ENCODE results near the gene TM4SF1.
"Not testable (repeated sequence)": the region's sequence is repeated elsewhere in the genome, so short reads cannot be mapped to it uniquely, and the experiment has no call there.

TM4SF1 gene

DNA sequence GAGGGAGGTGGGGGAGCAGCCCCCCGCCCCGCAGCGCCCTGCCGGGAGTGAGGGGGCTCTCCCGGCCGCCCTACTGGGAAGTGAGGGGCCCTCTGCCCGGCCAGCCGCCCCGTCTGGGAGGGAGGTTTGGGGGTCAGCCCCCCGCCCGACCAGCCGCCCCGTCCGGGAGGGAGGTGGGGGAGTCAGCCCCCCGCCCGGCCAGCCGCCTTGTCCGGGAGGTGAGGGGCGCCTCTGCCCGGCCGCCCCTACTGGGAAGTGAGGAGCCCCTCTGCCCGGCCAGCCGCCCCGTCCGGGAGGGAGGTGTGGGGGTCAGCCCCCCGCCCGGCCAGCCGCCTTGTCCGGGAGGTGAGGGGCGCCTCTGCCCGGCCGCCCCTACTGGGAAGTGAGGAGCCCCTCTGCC is 2.8 kb upstream of the TM4SF1 start:
- H3K27me3 ChIP-seq (ENCODE audit: control insufficient read depth in 1 of 2, insufficient read depth in 1 of 2, low read length in 2 of 2); H3K23ac ChIP-seq (ENCODE audit: low read length in 2 of 2); H4K8ac ChIP-seq (ENCODE audit: low read length); H3K4ac ChIP-seq (ENCODE audit: low read depth in 1 of 2, low read length in 2 of 2); H2BK5ac ChIP-seq (ENCODE audit: low read depth, low read length, poor library complexity, severe bottlenecking); H3K9me3 ChIP-seq (ENCODE audit: control insufficient read depth, low read length); DNase-seq; H2BK12ac ChIP-seq (ENCODE audit: low read length in 2 of 2); H3K36me3 ChIP-seq (ENCODE audit: control insufficient read depth in 1 of 2, insufficient read depth in 2 of 2, low read depth in 1 of 2, low read length in 2 of 2); H2AK5ac ChIP-seq (ENCODE audit: low read length, severe bottlenecking); H2BK15ac ChIP-seq (ENCODE audit: low read depth, poor library complexity, severe bottlenecking); H2BK120ac ChIP-seq (ENCODE audit: low read depth, low read length); H2AFZ ChIP-seq (ENCODE audit: low read depth, low read length); H3K9ac ChIP-seq (ENCODE audit: low read length); H3K14ac ChIP-seq (ENCODE audit: low read length in 2 of 2); H3K18ac ChIP-seq (ENCODE audit: low read depth in 1 of 2, low read length in 2 of 2); H4K91ac ChIP-seq (ENCODE audit: low read length); H3K4me3 ChIP-seq (ENCODE audit: insufficient read depth in 1 of 2, low read depth in 1 of 2, low read length in 2 of 2); H3K79me1 ChIP-seq (replicated peaks; ENCODE audit: low read length, poor library complexity, severe bottlenecking); H3K4me2 ChIP-seq (ENCODE audit: low read length, poor library complexity, severe bottlenecking); H3K27ac ChIP-seq (ENCODE audit: low read length, poor library complexity, severe bottlenecking): not testable (repeated sequence)
- WGBS: no CpG with 5 or more reads among the region's 32 CpGs
- H3K4me1 ChIP-seq (ENCODE audit: control insufficient read depth, insufficient read depth, low read depth, low read length): peaks cover 14% of the 10 kb centered on the region

DNA sequence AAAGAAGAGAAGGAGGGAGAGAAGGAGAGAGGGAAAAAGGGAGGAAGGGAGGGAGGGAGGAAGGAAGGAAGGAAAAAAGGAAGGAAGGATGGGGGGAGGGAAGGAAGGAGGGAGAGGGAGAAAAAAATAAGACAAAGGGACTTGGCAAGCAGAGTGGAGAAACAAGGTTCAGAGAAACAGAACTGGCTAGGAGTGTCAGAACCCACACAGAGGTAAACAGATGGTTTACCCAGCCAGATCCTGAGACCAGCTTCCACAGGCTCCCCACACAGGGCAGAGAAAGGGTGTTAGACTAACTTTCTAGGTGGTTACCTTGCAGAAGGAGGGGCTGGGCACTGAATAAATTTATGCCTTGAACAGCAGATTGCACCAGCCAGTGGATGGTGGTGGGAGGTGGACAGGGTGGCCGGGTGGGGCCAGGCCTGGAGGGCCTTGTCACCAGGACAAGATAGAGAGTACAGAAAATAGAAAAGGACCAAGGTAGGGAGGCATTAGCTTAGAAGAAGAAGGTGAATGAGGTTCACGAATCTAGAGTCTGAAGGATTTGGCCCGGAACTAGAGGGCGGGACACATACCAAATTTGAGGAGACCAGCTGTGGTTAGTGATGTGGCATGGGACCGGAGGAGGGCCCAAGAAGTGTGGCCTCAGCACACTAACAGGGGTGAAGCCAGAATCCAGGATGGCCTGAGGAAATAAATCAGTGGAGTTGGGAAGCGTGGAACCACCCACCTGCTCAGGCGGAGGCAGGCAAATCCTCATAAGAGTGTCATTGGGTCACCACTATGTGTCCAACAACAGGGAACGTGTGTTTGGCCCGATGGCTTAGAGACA is 1.2 kb upstream of the TM4SF1 start:
- Histone ChIP-seq H2BK15ac (ENCODE audit: low read depth, poor library complexity, severe bottlenecking) (no peak overlapping the region), H4K8ac (ENCODE audit: low read length) (no peak overlapping the region), H2BK120ac (ENCODE audit: low read depth, low read length) (no peak overlapping the region), H3K9me3 (ENCODE audit: control insufficient read depth, low read length) (no peaks in the 10 kb centered on the region), H2AFZ (ENCODE audit: low read depth, low read length) (no peak overlapping the region), H3K4me1 (ENCODE audit: control insufficient read depth, insufficient read depth, low read depth, low read length) (peaks cover 14% of the 10 kb centered on the region), H2BK12ac (ENCODE audit: low read length in 2 of 2) (peak overlapping the region; percentile 44 to 93), H3K4me3 (ENCODE audit: insufficient read depth in 1 of 2, low read depth in 1 of 2, low read length in 2 of 2) (no peak overlapping the region), H2AK5ac (ENCODE audit: low read length, severe bottlenecking) (peak overlapping the region; percentile 80), H4K91ac (ENCODE audit: low read length) (peak overlapping the region; percentile 5), H3K4me2 (ENCODE audit: low read length, poor library complexity, severe bottlenecking) (no peak overlapping the region), H3K14ac (ENCODE audit: low read length in 2 of 2) (peak overlapping the region in 1 of 2 experiments; percentile 91), H3K36me3 (ENCODE audit: control insufficient read depth in 1 of 2, insufficient read depth in 2 of 2, low read depth in 1 of 2, low read length in 2 of 2) (peaks cover 3 to 5% of the 10 kb centered on the region in 2 experiments), H3K23ac (ENCODE audit: low read length in 2 of 2) (no peak overlapping the region), H2BK5ac (ENCODE audit: low read depth, low read length, poor library complexity, severe bottlenecking) (peak overlapping the region; percentile 26), H3K27ac (ENCODE audit: low read length, poor library complexity, severe bottlenecking) (peak overlapping the region; percentile 97), H3K18ac (ENCODE audit: low read depth in 1 of 2, low read length in 2 of 2) (peak overlapping the region; percentile 14 to 78), H3K79me1 (replicated peaks; ENCODE audit: low read length, poor library complexity, severe bottlenecking) (no peaks in the 10 kb centered on the region), H3K9ac (ENCODE audit: low read length) (no peak overlapping the region), H3K4ac (ENCODE audit: low read depth in 1 of 2, low read length in 2 of 2) (peak overlapping the region; percentile 5 to 86), H3K27me3 (ENCODE audit: control insufficient read depth in 1 of 2, insufficient read depth in 1 of 2, low read length in 2 of 2) (no peaks in the 10 kb centered on the region)
- WGBS: 97% methylated on average over 9 of the region's 9 CpGs
- no peak for DNase-seq

DNA sequence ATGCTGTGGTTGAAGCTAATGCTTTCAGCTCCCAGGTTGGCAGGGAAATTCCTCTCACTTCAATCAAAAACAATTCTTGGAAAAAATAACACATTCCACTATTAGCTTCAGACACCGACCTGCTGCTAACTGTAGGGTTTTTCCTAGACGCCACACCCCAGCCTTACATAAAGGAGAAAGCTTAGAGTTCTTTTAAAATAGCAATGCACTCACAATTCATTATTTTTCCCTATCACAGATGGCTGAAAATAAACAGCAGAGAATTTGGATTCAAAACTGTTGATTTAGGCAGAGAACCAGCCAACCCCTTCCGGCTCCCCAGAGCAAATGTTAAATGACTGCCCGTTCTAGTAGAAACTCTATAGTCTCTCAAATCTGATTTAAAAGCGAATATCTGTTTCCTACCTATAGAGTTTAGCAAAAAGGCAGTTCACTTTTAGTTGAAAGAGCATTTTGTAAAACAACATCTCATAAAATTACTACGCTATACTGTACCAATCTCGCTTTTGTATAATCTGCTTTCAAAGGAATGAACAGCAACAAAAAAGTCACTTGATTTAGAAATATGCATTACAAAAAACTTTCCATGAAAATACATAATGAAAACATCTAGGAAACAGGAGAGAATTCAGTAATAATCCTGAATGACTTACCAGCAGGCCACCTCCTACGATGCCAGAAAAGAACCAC is 586 bp downstream of the TM4SF1 start:
- no peak overlapping the region for H2BK12ac ChIP-seq (ENCODE audit: low read length in 2 of 2)

More for the DNA sequence above, 586 bp downstream of the TM4SF1 start:
- Histone ChIP-seq H3K27me3 (ENCODE audit: control insufficient read depth in 1 of 2, insufficient read depth in 1 of 2, low read length in 2 of 2) (no peaks in the 10 kb centered on the region), H4K91ac (ENCODE audit: low read length) (no peak overlapping the region), H2BK15ac (ENCODE audit: low read depth, poor library complexity, severe bottlenecking) (peak overlapping the region; percentile 4), H3K9me3 (ENCODE audit: control insufficient read depth, low read length) (no peaks in the 10 kb centered on the region), H4K8ac (ENCODE audit: low read length) (no peak overlapping the region), H3K27ac (ENCODE audit: low read length, poor library complexity, severe bottlenecking) (peak overlapping the region; percentile 97), H3K4me1 (ENCODE audit: control insufficient read depth, insufficient read depth, low read depth, low read length) (peaks cover 14% of the 10 kb centered on the region), H3K14ac (ENCODE audit: low read length in 2 of 2) (no peak overlapping the region), H3K79me1 (replicated peaks; ENCODE audit: low read length, poor library complexity, severe bottlenecking) (no peaks in the 10 kb centered on the region), H3K18ac (ENCODE audit: low read depth in 1 of 2, low read length in 2 of 2) (peak overlapping the region; percentile 3 to 14), H2BK5ac (ENCODE audit: low read depth, low read length, poor library complexity, severe bottlenecking) (peak overlapping the region; percentile 67), H2AK5ac (ENCODE audit: low read length, severe bottlenecking) (no peak overlapping the region), H3K4me2 (ENCODE audit: low read length, poor library complexity, severe bottlenecking) (peak overlapping the region; percentile 44), H3K23ac (ENCODE audit: low read length in 2 of 2) (no peak overlapping the region), H2AFZ (ENCODE audit: low read depth, low read length) (no peak overlapping the region), H3K4ac (ENCODE audit: low read depth in 1 of 2, low read length in 2 of 2) (peak overlapping the region in 1 of 2 experiments; percentile 49), H3K36me3 (ENCODE audit: control insufficient read depth in 1 of 2, insufficient read depth in 2 of 2, low read depth in 1 of 2, low read length in 2 of 2) (peaks cover 3 to 9% of the 10 kb centered on the region in 2 experiments), H3K4me3 (ENCODE audit: insufficient read depth in 1 of 2, low read depth in 1 of 2, low read length in 2 of 2) (peak overlapping the region; percentile 50 to 71), H3K9ac (ENCODE audit: low read length) (peak overlapping the region; percentile 75), H2BK120ac (ENCODE audit: low read depth, low read length) (peak overlapping the region; percentile 55)
- 40% methylated on average over 8 of the region's 8 CpGs for WGBS
- DNase-seq: no peak

Measured in mesenchymal stem cell (in vitro differentiated cells and primary cell).